SK-N-SH treated with all-trans-retinoic acid at 6 μM for 48 hours (cell line): ENCODE measurements around the gene TSEN54.

Experiments used
- ATAC-seq: fragments of 200-7000 bp; cut with Tn5 transposase; 3 replicates; pipeline ENCODE4 v1.9.1; 2020; ENCODE audit warnings: mild to moderate bottlenecking, moderate library complexity
- BACH2 ChIP-seq: fragments of 250-450 bp; sonication (Bioruptor Pico); IDR thresholded peaks from 2 replicates; pipeline ENCODE4 v1.9.0; 2021; ENCODE audit warnings: mild to moderate bottlenecking, borderline replicate concordance
- CREB5 ChIP-seq: fragments of 250-450 bp; sonication (Bioruptor Pico); IDR thresholded peaks from 2 replicates; pipeline ENCODE4 v1.5.1; 2020; ENCODE audit warnings: low read depth, mild to moderate bottlenecking, moderate library complexity
- ESRRG ChIP-seq: fragments of 250-450 bp; sonication (Bioruptor Pico); IDR thresholded peaks from 2 replicates; pipeline ENCODE4 v1.6.1; 2021; ENCODE audit warnings: mild to moderate bottlenecking
- OSR1 ChIP-seq: fragments of 250-450 bp; sonication (Bioruptor Pico); IDR thresholded peaks from 2 replicates; pipeline ENCODE4 v1.8.0; 2022; ENCODE audit warnings: moderate library complexity, mild to moderate bottlenecking, inconsistent platforms
- PATZ1 ChIP-seq: fragments of 250-450 bp; sonication (Bioruptor Pico); IDR thresholded peaks from 2 replicates; pipeline ENCODE4 v1.8.0; 2020; ENCODE audit warnings: mild to moderate bottlenecking, moderate library complexity, borderline replicate concordance
- POU6F1 ChIP-seq: fragments of 250-450 bp; sonication (Bioruptor Pico); IDR thresholded peaks from 2 replicates; pipeline ENCODE4 v1.8.0; 2021; ENCODE audit warnings: low read depth, mild to moderate bottlenecking, moderate library complexity, borderline replicate concordance
- PPARA ChIP-seq: fragments of 250-450 bp; sonication (Bioruptor Pico); IDR thresholded peaks from 2 replicates; pipeline ENCODE4 v1.5.0; 2020; ENCODE audit warnings: mild to moderate bottlenecking, borderline replicate concordance
- RARB ChIP-seq: fragments of 250-450 bp; sonication (Bioruptor Pico); IDR thresholded peaks from 2 replicates; pipeline ENCODE4 v1.8.0; 2021; ENCODE audit warnings: mild to moderate bottlenecking, moderate library complexity
- SNAI2 ChIP-seq: fragments of 250-450 bp; sonication (Bioruptor Pico); IDR thresholded peaks from 2 replicates; pipeline ENCODE4 v1.5.0; 2020; ENCODE audit warnings: mild to moderate bottlenecking, moderate library complexity
- TCF4 ChIP-seq: fragments of 250-450 bp; sonication (Bioruptor Pico); IDR thresholded peaks from 2 replicates; pipeline ENCODE4 v1.8.0; 2021; ENCODE audit warnings: mild to moderate bottlenecking, moderate library complexity, borderline replicate concordance
- TOX ChIP-seq: fragments of 250-450 bp; sonication (Bioruptor Pico); IDR thresholded peaks from 2 replicates; pipeline ENCODE4 v1.8.0; 2021; ENCODE audit warnings: mild to moderate bottlenecking, moderate library complexity, borderline replicate concordance
- TSHZ2 ChIP-seq: fragments of 250-450 bp; sonication (Bioruptor Pico); IDR thresholded peaks from 2 replicates; pipeline ENCODE4 v1.5.0; 2020; ENCODE audit warnings: mild to moderate bottlenecking, moderate library complexity
- ZC3H10 ChIP-seq: fragments of 250-450 bp; sonication (Bioruptor Pico); IDR thresholded peaks from 2 replicates; pipeline ENCODE4 v1.5.1; 2021; ENCODE audit warnings: mild to moderate bottlenecking, moderate library complexity
- ZFP3 ChIP-seq: fragments of 250-450 bp; sonication (Bioruptor Pico); IDR thresholded peaks from 2 replicates; pipeline ENCODE4 v1.5.0; 2020; ENCODE audit warnings: mild to moderate bottlenecking, moderate library complexity
- ZFP30 ChIP-seq: fragments of 450-650 bp; formaldehyde crosslinking; IDR thresholded peaks from 2 replicates; pipeline ENCODE4 v1.5.0; 2022; ENCODE audit warnings: mild to moderate bottlenecking, moderate library complexity
- ZNF565 ChIP-seq: fragments of 450-650 bp; formaldehyde crosslinking; conservative IDR thresholded peaks from 2 replicates; pipeline ENCODE4 v1.5.0; 2020; ENCODE audit warnings: low read depth, mild to moderate bottlenecking, moderate library complexity
- ZNF70 ChIP-seq: fragments of 450-650 bp; formaldehyde crosslinking; IDR thresholded peaks from 2 replicates; pipeline ENCODE4 v1.5.0; 2020; ENCODE audit warnings: mild to moderate bottlenecking, moderate library complexity
- ZNF8 ChIP-seq: fragments of 450-650 bp; formaldehyde crosslinking; IDR thresholded peaks from 2 replicates; pipeline ENCODE4 v1.5.0; 2020; ENCODE audit warnings: mild to moderate bottlenecking, moderate library complexity

TSEN54 gene

GRCh38 chr17:75521951-75522727, 5.8 kb downstream of the TSEN54 start:
- no peak for ATAC-seq
- no peak for TF ChIP-seq ZNF8 (CRISPR knock-in tag)
- no peak for TF ChIP-seq RARB (CRISPR knock-in tag)
- no peak for TF ChIP-seq TOX
- no peak for TF ChIP-seq TSHZ2 (CRISPR knock-in tag)
- no peak for TF ChIP-seq ZC3H10 (CRISPR knock-in tag)
- no peak for TF ChIP-seq TCF4 (CRISPR knock-in tag)
- TF ChIP-seq CREB5 (CRISPR knock-in tag): no peak
- no peak for TF ChIP-seq BACH2
- TF ChIP-seq ZNF565: no peak
- TF ChIP-seq ESRRG: no peak
- TF ChIP-seq PPARA (CRISPR knock-in tag): no peak
- no peak for TF ChIP-seq POU6F1
- TF ChIP-seq ZFP3 (CRISPR knock-in tag): no peak
- no peak for TF ChIP-seq PATZ1 (CRISPR knock-in tag)
- no peak for TF ChIP-seq ZFP30 (CRISPR knock-in tag)
- TF ChIP-seq SNAI2 (CRISPR knock-in tag): no peak
- no peak for TF ChIP-seq ZNF70 (CRISPR knock-in tag)

GRCh38 chr17:75523647-75524046, 7.3 kb downstream of the TSEN54 start:
- no peak for ATAC-seq
- TF ChIP-seq ESRRG (no peak), PATZ1 (CRISPR knock-in tag) (no peak), POU6F1 (no peak), ZC3H10 (CRISPR knock-in tag) (no peak), OSR1 (CRISPR knock-in tag) (no peak), ZNF8 (CRISPR knock-in tag) (no peak), ZFP3 (CRISPR knock-in tag) (no peak), SNAI2 (CRISPR knock-in tag) (no peak), ZFP30 (CRISPR knock-in tag) (no peak), TCF4 (CRISPR knock-in tag) (no peak), TOX (no peak), BACH2 (no peak), ZNF70 (CRISPR knock-in tag) (no peak), ZNF565 (no peak)
